ENCODE measurements around the gene SLC10A7. TPM values are rescaled to one million over a fixed set of nuclear protein-coding genes. Genes with fewer than 3 reads are reported as not detected.

Gene SLC10A7
- total RNA-seq, 1 donor from 2014 or later: 24.0 TPM

GRCh38 chr4:146443525-146443924 is 78.2 kb downstream of the SLC10A7 start:
- intact Hi-C loops (cut with micrococcal nuclease): loop anchor here (5.0 kb wide), 1 partner anchor 1774 kb away; no protein-coding TSS in a partner anchor

- intact Hi-C loops (cut with micrococcal nuclease): loop anchor here (5.0 kb wide), 1 partner anchor 1774 kb away; no protein-coding TSS in a partner anchor
Measured at GRCh38 chr4:146442801-146443200, 78.9 kb downstream of the SLC10A7 start.

- intact Hi-C loops (cut with micrococcal nuclease): loop anchor here (5.0 kb wide), 1 partner anchor 1777 kb away; no protein-coding TSS in a partner anchor
Measured at GRCh38 chr4:146439999-146440398, 81.7 kb downstream of the SLC10A7 start.

GRCh38 chr4:146439437-146439836 is 82.3 kb downstream of the SLC10A7 start:
- intact Hi-C loops (cut with micrococcal nuclease): no loop called here

- intact Hi-C loops (cut with micrococcal nuclease): no loop called here
Measured at GRCh38 chr4:146437778-146438177, 84.0 kb downstream of the SLC10A7 start.

- intact Hi-C loops (cut with micrococcal nuclease): no loop called here
Measured at GRCh38 chr4:146436423-146437162, 85.1 kb downstream of the SLC10A7 start.

- intact Hi-C loops (cut with micrococcal nuclease): no loop called here
Measured at GRCh38 chr4:146435962-146436361, 85.8 kb downstream of the SLC10A7 start.

- intact Hi-C loops (cut with micrococcal nuclease): no loop called here
Measured at GRCh38 chr4:146432065-146432464, 89.7 kb downstream of the SLC10A7 start.

- intact Hi-C loops (cut with micrococcal nuclease): no loop called here
Measured at GRCh38 chr4:146428298-146428697, 93.4 kb downstream of the SLC10A7 start.

- intact Hi-C loops (cut with micrococcal nuclease): no loop called here
Measured at GRCh38 chr4:146417822-146418221, 103.9 kb downstream of the SLC10A7 start.

- intact Hi-C loops (cut with micrococcal nuclease): no loop called here
Measured at GRCh38 chr4:146415829-146416228, 105.9 kb downstream of the SLC10A7 start.

- intact Hi-C loops (cut with micrococcal nuclease): no loop called here
Measured at GRCh38 chr4:146407669-146408084, 114.1 kb downstream of the SLC10A7 start.

- intact Hi-C loops (cut with micrococcal nuclease): no loop called here
Measured at GRCh38 chr4:146407257-146407656, 114.5 kb downstream of the SLC10A7 start.

- intact Hi-C loops (cut with micrococcal nuclease): no loop called here
Measured at GRCh38 chr4:146401274-146401673, 120.5 kb downstream of the SLC10A7 start.

GRCh38 chr4:146398896-146399445 is 122.8 kb downstream of the SLC10A7 start:
- intact Hi-C loops (cut with micrococcal nuclease): no loop called here

- intact Hi-C loops (cut with micrococcal nuclease): no loop called here
Measured at GRCh38 chr4:146398404-146398803, 123.3 kb downstream of the SLC10A7 start.

- intact Hi-C loops (cut with micrococcal nuclease): no loop called here
Measured at GRCh38 chr4:146389561-146389960, 132.2 kb downstream of the SLC10A7 start.

- intact Hi-C loops (cut with micrococcal nuclease): no loop called here
Measured at GRCh38 chr4:146382194-146382593, 139.5 kb downstream of the SLC10A7 start.

GRCh38 chr4:146381263-146381872 is 140.4 kb downstream of the SLC10A7 start:
- intact Hi-C loops (cut with micrococcal nuclease): no loop called here

GRCh38 chr4:146379744-146380143 is 142.0 kb downstream of the SLC10A7 start:
- intact Hi-C loops (cut with micrococcal nuclease): no loop called here

- intact Hi-C loops (cut with micrococcal nuclease): no loop called here
Measured at GRCh38 chr4:146371812-146372211, 149.9 kb downstream of the SLC10A7 start.

GRCh38 chr4:146370841-146371240 is 150.9 kb downstream of the SLC10A7 start:
- intact Hi-C loops (cut with micrococcal nuclease): no loop called here
